HG02973 (cell line): ENCODE results near the gene VPS13D.
A peak's percentile ranks its signal among the peaks of the same experiment; 100 is the strongest.

ENCODE experiments used
- ATAC-seq: cut with Tn5 transposase; IDR thresholded peaks from one replicate; pipeline ENCODE4 v1.9.1; 2021; ENCODE audit warnings: moderate library complexity; ENCODE audit not compliant: unreplicated experiment

VPS13D gene, protein sequence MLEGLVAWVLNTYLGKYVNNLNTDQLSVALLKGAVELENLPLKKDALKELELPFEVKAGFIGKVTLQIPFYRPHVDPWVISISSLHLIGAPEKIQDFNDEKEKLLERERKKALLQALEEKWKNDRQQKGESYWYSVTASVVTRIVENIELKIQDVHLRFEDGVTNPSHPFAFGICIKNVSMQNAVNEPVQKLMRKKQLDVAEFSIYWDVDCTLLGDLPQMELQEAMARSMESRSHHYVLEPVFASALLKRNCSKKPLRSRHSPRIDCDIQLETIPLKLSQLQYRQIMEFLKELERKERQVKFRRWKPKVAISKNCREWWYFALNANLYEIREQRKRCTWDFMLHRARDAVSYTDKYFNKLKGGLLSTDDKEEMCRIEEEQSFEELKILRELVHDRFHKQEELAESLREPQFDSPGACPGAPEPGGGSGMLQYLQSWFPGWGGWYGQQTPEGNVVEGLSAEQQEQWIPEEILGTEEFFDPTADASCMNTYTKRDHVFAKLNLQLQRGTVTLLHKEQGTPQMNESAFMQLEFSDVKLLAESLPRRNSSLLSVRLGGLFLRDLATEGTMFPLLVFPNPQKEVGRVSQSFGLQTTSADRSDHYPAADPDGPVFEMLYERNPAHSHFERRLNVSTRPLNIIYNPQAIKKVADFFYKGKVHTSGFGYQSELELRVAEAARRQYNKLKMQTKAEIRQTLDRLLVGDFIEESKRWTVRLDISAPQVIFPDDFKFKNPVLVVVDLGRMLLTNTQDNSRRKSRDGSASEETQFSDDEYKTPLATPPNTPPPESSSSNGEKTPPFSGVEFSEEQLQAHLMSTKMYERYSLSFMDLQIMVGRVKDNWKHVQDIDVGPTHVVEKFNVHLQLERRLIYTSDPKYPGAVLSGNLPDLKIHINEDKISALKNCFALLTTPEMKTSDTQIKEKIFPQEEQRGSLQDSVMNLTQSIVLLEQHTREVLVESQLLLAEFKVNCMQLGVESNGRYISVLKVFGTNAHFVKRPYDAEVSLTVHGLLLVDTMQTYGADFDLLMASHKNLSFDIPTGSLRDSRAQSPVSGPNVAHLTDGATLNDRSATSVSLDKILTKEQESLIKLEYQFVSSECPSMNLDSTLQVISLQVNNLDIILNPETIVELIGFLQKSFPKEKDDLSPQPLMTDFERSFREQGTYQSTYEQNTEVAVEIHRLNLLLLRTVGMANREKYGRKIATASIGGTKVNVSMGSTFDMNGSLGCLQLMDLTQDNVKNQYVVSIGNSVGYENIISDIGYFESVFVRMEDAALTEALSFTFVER (N-terminal part only)

GRCh38 chr1:12229835-12230548 is at the start of gene VPS13D:
VPS13D (plus strand) TSS chr1:12230030; CDS start chr1:12234267, 4,237 bp downstream.
- ATAC-seq, result peak; percentile 84

- no peak for ATAC-seq
Observed at GRCh38 chr1:12180315-12180714, 49.5 kb upstream of the VPS13D start.

DNA sequence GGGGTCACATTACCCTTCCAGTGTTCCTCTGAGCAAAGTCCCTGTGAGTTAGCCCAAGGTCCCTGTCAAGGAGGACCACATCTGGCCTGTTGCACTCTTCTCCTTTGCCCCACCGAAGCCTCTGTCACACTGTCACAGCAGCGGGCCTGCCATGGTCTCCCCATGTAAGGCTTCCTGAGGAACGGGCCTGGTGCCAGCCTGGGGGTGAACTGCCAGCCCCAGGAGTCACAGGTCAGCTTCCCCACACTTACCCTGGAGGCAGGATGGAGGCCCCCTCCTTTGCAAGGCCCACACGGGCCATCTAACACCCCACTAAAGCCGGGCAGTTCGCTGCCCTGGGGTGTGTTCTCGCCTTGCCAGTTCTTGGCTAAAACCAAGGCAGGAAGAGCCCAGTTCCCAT is 48.9 kb upstream of the VPS13D start:
- no peak for ATAC-seq

- ATAC-seq, result no peak
Observed at GRCh38 chr1:12181568-12181967, 48.3 kb upstream of the VPS13D start.

GRCh38 chr1:12182410-12182984 is 47.3 kb upstream of the VPS13D start:
- ATAC-seq, result no peak

DNA sequence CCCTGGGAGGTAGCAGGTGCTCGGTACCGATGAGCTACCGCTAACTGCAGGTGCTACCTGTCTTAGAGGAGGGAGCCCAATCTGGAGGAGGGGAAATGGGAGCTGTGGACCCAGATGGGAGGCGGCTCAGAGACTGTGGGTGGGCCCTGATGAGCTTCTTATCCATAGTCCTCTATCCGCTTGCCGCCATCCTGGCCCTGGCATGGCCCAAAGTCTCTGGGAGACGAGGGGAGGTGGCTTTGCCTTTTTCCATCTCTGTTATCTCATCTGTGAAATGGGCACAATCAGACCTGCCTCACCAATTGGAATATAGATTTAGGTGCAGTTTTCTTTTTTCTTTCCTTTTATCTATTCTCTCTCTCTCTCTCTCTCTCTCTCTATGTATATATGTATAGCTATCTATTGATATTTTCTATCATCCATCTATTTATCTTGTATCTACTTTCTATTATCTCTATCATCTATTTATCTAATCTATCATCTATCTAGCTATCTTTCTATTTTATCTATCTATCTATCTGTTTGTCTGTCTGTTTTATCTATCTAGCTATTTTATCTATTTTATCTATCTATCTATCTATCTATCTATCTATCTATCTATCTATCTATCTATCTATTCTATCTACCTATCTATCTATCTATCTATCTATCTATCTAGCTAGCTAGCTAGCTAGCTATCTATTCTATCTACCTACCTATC is 46.6 kb upstream of the VPS13D start:
- no peak for ATAC-seq

GRCh38 chr1:12184008-12184681 is 45.7 kb upstream of the VPS13D start:
- no peak for ATAC-seq

- no peak for ATAC-seq
Observed at GRCh38 chr1:12185036-12185917, 44.6 kb upstream of the VPS13D start.

- ATAC-seq, result no peak
Observed at GRCh38 chr1:12185918-12186678, 43.7 kb upstream of the VPS13D start.

- no peak for ATAC-seq
Observed at GRCh38 chr1:12186679-12186985, 43.2 kb upstream of the VPS13D start.

DNA sequence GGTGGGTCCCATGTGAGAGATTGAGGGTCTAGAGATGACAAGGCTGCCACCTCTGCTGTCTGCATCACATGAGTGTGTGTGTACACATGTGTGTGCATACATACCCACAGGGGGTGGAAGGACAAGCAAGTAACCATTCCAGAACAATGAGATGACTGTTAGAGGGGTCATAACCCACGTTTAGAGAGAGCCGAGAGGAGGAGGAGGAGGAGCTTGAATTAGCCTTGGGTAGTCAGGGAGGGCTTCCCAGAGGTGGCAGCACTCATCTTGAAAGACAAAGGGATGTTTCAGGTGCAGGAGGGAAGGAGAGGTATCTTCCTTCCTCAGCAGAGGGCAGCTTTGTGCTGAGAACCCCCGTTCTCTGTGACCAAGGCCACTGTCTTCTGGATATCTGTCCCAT is 41.7 kb upstream of the VPS13D start:
- no peak for ATAC-seq

GRCh38 chr1:12188657-12189327 is 41.0 kb upstream of the VPS13D start:
- no peak for ATAC-seq

- ATAC-seq, result no peak
Observed at GRCh38 chr1:12189328-12189682, 40.5 kb upstream of the VPS13D start.

DNA sequence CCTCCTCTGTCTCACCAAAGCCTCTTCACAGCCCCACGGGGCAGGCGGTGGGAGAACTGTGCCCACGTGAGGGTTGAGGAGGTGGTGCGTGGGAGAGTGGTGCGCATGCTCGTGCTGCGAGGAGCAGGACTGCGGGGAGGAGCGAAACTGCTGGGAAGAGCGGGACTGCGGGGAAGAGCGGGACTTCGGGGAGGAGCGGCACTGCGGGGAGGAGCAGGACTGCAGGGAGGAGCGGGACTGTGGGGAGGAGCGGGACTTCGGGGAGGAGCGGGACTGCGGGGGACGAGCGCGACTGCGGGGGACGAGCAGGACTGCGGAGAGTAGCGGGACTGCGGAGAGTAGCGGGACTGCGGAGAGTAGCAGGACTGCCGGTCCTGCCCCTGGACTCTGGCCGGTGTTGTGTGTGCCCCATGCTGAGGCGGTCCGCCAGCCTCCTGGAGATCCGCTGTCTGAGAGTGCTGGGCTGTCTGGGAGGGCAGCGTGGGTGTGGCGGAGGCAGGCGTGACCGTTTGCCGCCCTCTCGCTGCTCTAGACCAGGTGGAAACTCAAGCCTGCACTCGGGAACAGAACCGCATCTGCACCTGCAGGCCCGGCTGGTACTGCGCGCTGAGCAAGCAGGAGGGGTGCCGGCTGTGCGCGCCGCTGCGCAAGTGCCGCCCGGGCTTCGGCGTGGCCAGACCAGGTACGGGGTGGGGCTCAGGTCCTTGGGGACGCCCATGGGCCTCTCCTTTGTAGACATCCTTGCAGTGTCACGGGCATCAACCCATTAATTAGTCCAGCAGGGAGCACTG is 38.4 kb upstream of the VPS13D start:
- no peak for ATAC-seq

DNA sequence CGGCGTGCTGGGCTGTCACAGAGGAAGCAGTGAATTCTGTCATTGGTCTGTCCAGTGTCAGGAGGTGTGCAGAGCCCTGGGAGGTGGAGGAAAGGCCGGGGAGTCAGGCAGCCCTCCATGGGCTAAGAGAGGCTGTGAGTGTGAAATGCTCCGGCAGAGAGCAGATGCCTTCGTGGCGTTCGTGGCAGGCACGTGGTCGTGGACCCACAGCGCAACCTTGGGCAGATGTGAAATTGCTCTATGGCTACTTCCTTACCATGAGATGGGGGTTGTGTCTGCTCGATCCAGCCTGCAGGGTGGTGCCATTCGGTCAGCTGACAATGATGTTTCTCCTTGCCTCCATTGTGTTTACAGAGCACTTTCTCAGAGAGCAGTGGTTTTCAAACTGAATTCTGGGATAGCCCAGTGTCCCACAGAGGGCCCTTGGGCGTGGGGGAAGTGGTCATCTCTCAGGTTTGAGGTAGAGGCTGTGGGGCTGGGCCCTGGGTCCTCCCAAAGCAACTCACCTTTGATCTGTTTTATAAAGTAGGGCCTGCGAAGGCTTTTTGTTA is 35.1 kb upstream of the VPS13D start:
- no peak for ATAC-seq

GRCh38 chr1:12195416-12195815 is 34.4 kb upstream of the VPS13D start:
- ATAC-seq, result no peak
